ENCODE data around the gene CD2. TPM values are rescaled to one million over a fixed set of nuclear protein-coding genes. Genes with fewer than 3 reads are reported as not detected.

Gene CD2
- total RNA-seq, 1 donor from 2014 or later = not detected

DNA sequence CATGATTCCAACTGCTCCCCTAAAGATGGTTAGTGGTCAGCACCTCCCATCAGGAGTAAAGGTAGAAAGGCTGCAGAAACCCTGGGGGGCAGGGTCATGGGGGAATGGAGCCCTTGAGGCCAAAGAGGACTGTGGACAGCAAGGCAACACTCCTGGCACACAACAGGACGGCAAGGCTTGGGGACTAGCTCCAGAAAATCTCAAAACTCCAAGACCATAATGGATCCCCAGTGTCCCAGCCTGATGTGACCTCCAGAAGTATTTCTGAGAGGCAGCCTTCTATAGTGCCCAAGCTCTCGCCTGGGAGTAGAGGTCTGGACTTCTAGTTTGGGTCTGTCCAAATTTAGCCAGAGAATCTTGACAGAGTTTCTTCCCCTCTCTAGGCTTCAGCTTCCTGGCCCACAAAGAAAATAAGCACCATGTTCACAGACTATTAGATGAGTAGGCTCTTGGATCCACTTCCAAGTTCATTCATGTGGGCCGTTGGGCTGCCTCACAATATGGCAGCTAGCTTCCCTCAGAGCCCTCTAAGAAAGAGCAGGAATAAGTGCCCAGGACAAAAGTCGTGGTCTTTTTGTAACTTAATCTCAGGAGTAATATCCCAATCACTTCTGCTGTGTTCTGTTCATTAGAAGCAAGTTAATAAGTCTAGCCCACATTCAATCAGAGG, 6.9 kb downstream of the CD2 start:
- DNase-seq (ENCODE audit: low read depth) = no peak
- TF ChIP-seq, protein P1, sequence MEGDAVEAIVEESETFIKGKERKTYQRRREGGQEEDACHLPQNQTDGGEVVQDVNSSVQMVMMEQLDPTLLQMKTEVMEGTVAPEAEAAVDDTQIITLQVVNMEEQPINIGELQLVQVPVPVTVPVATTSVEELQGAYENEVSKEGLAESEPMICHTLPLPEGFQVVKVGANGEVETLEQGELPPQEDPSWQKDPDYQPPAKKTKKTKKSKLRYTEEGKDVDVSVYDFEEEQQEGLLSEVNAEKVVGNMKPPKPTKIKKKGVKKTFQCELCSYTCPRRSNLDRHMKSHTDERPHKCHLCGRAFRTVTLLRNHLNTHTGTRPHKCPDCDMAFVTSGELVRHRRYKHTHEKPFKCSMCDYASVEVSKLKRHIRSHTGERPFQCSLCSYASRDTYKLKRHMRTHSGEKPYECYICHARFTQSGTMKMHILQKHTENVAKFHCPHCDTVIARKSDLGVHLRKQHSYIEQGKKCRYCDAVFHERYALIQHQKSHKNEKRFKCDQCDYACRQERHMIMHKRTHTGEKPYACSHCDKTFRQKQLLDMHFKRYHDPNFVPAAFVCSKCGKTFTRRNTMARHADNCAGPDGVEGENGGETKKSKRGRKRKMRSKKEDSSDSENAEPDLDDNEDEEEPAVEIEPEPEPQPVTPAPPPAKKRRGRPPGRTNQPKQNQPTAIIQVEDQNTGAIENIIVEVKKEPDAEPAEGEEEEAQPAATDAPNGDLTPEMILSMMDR (conservative IDR thresholded peaks at IDR 0.05; ENCODE audit: low read depth, low read length) = no peak
- no peak overlapping the region for H3K4me3 ChIP-seq (ENCODE audit: low read depth, low read length)

DNA sequence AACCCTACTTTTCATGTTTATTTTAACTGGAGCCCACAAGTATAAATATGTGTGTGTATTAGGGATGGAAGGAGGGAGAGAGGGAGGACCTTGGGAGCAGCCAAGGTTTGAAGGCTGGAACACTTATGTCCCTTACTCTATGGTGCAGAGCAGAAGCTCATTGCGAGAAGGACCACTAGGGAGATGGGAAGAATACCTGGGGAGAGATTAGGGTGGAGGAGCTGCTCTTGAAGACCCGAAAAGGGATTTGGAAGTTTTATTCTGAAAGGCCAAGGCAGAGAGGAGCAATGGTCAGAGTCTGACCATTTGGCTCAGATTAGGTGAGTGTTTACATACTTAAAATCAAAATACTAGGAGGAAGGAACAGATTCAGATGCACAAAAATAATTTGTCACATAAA, 8.1 kb downstream of the CD2 start:
- H3K4me3 ChIP-seq (ENCODE audit: low read depth, low read length) = no peak overlapping the region
- DNase-seq (ENCODE audit: low read depth) = no peak
- TF ChIP-seq, protein P1 (conservative IDR thresholded peaks at IDR 0.05; ENCODE audit: low read depth, low read length) = no peak

DNA sequence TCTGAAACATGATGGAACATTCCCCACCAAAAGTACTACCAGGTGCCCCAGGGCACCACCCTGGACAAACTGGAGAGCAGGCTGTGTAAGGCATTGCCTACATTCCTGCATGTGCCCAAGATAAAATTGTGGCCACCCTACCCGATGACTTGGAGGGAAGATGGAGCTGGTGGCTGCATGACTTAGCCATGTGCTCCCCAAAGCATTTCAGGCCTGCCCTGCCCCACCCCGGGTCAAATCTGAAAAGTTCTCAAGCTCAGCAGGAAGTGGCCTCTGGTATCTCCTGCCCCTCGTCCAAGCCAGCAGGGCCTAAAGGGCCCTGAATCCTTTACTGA, 8.5 kb downstream of the CD2 start:
- DNase-seq (ENCODE audit: low read depth) = no peak
- H3K4me3 ChIP-seq (ENCODE audit: low read depth, low read length) = no peak overlapping the region
- TF ChIP-seq, protein P1 (conservative IDR thresholded peaks at IDR 0.05; ENCODE audit: low read depth, low read length) = no peak

DNA sequence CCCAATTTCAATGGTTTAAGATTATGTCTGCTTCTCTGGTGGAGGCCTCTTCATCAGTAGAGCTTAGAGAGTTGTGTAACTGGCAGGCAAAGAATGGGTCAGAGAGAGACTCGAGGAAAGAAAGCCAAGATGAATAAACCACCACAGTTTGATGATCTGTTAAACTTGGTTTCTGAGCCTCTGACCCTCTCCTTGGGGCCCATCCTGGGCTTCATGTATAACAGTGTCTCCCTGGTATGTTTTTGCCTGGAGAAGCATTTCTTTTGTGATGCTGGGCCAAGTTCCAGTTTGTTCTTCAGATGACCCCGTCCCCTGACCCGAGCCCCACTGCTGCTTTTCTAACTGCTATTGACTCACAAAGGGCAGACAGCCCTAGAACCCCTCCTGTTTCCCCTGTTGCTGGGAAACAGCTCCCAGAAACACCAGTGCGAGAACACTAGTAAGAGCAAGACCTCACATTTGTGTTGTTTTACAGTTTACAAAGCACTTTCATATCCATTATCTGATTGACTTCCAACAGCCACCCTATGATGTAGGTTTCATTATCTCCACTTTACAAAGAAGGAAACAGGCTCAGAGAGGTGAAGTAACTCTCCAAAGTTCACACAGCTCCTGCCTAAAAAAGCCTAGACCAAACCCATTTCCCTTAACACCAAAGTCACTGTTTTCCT, 9.0 kb downstream of the CD2 start:
- no peak overlapping the region for H3K4me3 ChIP-seq (ENCODE audit: low read depth, low read length)
- TF ChIP-seq, protein P1 (conservative IDR thresholded peaks at IDR 0.05; ENCODE audit: low read depth, low read length) = no peak
- DNase-seq (ENCODE audit: low read depth) = no peak

DNA sequence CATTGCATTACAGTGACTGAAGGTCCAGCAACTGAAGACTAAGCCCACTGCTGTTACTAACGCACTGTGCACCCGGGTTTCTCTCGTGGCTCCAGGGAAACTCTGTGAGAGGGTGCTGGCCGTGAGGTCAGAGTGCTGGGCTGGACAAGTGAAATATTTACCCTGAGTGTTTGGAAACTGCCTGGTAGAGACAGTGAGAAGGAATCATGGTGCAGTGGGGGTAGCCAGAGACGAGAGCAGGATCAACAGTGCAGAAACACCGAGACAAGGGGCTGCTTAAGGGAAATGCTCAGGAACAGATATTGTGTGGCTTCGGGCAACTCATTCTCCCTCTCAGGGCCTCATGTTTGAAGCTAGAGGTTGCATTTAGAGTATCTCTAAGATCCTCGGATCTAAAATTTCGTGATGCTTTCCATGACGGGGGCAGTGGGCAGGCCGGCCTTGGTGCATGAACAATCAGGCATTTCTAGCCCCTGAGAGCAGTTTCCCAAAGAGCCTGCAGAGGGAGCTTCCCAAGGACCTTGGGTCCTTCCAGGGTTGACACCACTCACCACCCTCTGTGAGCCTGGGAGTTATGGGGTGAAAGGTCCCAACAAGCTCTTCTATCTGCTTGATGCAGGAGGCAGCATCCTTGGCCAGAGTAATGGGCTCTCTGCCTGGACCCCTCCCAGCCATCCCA, 9.7 kb downstream of the CD2 start:
- TF ChIP-seq, protein P1 (conservative IDR thresholded peaks at IDR 0.05; ENCODE audit: low read depth, low read length) = peak; percentile 65
- no peak overlapping the region for H3K4me3 ChIP-seq (ENCODE audit: low read depth, low read length)
- no peak for DNase-seq (ENCODE audit: low read depth)

DNA sequence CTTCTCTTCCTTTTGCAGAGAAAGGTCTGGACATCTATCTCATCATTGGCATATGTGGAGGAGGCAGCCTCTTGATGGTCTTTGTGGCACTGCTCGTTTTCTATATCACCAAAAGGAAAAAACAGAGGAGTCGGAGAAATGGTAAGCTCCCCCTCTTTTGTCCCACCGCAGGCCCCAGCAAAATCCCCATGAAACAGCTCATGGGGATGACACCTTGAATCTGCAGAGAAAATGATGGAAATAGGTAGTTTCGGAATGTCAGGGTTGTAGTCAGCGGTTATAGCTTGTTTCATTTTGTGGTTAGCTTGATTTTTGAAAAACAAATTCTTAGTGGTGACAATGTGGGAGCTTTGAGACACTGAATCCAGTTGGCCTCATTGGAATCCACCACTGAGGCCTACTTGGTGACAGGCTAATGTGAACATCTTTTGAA, 10.3 kb downstream of the CD2 start:
- no peak for DNase-seq (ENCODE audit: low read depth)

More for the DNA sequence above, 10.3 kb downstream of the CD2 start:
- TF ChIP-seq, protein P1 (conservative IDR thresholded peaks at IDR 0.05; ENCODE audit: low read depth, low read length) = no peak
- no peak overlapping the region for H3K4me3 ChIP-seq (ENCODE audit: low read depth, low read length)
